ENCODE measurements around the gene ZNF649. TPM values are rescaled to one million over a fixed set of nuclear protein-coding genes. Genes with fewer than 3 reads are reported as not detected.

ZNF649 gene
- total RNA-seq, 1 experiment from 2014 or later: 148 TPM

- Histone ChIP-seq H2BK5ac (ENCODE audit: insufficient read length, low read length) (no peak overlapping the region), H2BK120ac (ENCODE audit: low read depth, low read length, poor library complexity, severe bottlenecking) (no peak overlapping the region), H3K18ac (ENCODE audit: insufficient read length, low read depth, low read length) (no peak overlapping the region), H3K23me2 (ENCODE audit: insufficient read length, low read depth, low read length, poor library complexity, severe bottlenecking) (peaks cover 3% of the 10 kb centered on the region), H2AFZ (ENCODE audit: low read length) (no peak overlapping the region), H3K9me3 (ENCODE audit: control insufficient read depth, low read depth, low read length) (peaks cover 72% of the 10 kb centered on the region), H4K20me1 (ENCODE audit: control insufficient read depth, insufficient read depth, insufficient read length) (no peaks in the 10 kb centered on the region), H3K4ac (ENCODE audit: low read depth, low read length) (no peak overlapping the region), H3K4me2 (ENCODE audit: insufficient read depth, insufficient read length, low read length) (no peak overlapping the region), H3K9ac (ENCODE audit: extremely low read depth, insufficient read length, low read length) (no peak overlapping the region), H3T11ph (ENCODE audit: low read length) (no peak overlapping the region), H4K91ac (ENCODE audit: insufficient read length, low read depth, low read length) (no peak overlapping the region), H3K27ac (ENCODE audit: insufficient read length, low read depth, low read length) (no peak overlapping the region), H3K79me2 (ENCODE audit: insufficient read depth, low read length) (peaks cover 7% of the 10 kb centered on the region; the same call in 1 of the 2 replicates), H3K4me1 (ENCODE audit: insufficient read depth, low read length) (no peaks in the 10 kb centered on the region), H4K8ac (replicated peaks; ENCODE audit: insufficient read length, low read depth, low read length) (no peak overlapping the region), H3K23ac (ENCODE audit: insufficient read length, low read depth, low read length) (no peak overlapping the region), H3K56ac (ENCODE audit: insufficient read length, low read depth, low read length) (no peak overlapping the region), H2BK20ac (ENCODE audit: low read depth, low read length, poor library complexity, severe bottlenecking) (no peak overlapping the region), H2BK12ac (ENCODE audit: insufficient read length, low read depth, low read length) (no peak overlapping the region), H2BK15ac (ENCODE audit: low read depth, low read length) (no peak overlapping the region), H4K5ac (ENCODE audit: insufficient read length, low read depth, low read length) (no peak overlapping the region), H3K27me3 (ENCODE audit: insufficient read depth, low read length) (no peaks in the 10 kb centered on the region), H3K79me1 (ENCODE audit: insufficient read depth, low read depth, low read length, poor library complexity, severe bottlenecking) (peaks cover 3% of the 10 kb centered on the region), H3K14ac (ENCODE audit: insufficient read depth, low read length) (no peak overlapping the region), H2AK5ac (ENCODE audit: insufficient read length, low read length) (no peak overlapping the region)
- H3K9me3 Mint-ChIP-seq: peaks cover 83% of the 10 kb centered on the region in 2 experiments
- H3K4me1 Mint-ChIP-seq: peaks cover 10 to 18% of the 10 kb centered on the region in 2 experiments
- H3K27me3 Mint-ChIP-seq (ENCODE audit: low read depth): peaks cover 3% of the 10 kb centered on the region
- peaks cover 78 to 95% (median 87%) of the 10 kb centered on the region in 3 experiments for H3K36me3 Mint-ChIP-seq (ENCODE audit: insufficient read depth in 1 of 3, low read depth in 3 of 3)
- H3K4me3 Mint-ChIP-seq: no peak overlapping the region
- WGBS (ENCODE audit: extremely low coverage, insufficient read length, low lambda C conversion rate): no CpG with 5 or more reads among the region's 10 CpGs
- TF ChIP-seq CTCF (conservative IDR thresholded peaks at IDR 0.05): no peak
- no peak overlapping the region for H3K27ac Mint-ChIP-seq
- DNase-seq: no peak
Observed at GRCh38 chr19:51891193-51891747, 13.5 kb downstream of the ZNF649 start.

Data from H9 (cell line).